T-helper 22 cell (primary cell): Measurements from ENCODE around the gene HEPN1.

Experiments
- DNase-seq: peaks from one replicate; pipeline ENCODE4 v3.0.0-alpha.2; 2020; ENCODE audit warnings: low read depth

Gene HEPN1

DNA sequence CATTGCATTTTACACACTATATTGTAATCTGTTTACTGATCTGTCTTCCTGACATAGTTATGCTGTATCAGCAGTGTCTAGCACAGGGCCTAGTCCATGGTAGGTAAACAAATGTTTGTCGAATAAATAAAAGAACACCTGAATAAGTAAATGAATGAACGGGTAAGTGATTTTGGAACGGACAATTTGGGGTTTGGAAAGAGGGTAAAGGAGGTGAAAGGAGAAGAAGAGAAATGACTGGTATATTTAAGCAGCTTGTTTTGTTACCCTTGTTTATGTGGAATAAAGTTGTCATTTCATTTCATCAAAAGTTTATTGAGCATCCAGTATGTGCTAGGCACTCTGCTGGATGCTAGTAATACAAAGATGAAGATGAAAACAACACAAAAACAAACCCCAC lies at the start of gene HEPN1:
Gene HEPN1 (plus strand): TSS at position 301 of the 400 bp plus-strand sequence.
- DNase-seq: no peak

DNA sequence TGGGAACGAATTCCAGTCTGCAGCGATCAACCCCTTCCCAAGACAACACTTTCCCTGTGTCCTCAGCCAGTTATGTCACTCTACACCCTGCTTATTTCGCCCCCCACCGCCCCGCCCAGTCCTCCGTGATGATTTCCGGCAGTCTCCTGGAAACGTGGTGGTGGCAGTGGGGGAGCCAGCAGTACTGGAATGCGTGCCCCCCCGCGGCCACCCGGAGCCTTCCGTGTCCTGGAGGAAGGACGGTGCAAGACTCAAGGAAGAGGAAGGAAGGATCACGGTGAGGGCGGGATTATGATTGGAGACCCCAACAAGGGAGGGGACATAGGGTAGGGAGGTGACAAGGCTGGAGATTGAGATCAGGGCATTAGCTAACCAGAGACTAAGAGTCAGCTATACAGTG lies 49.7 kb upstream of the HEPN1 start:
- no peak for DNase-seq

GRCh38 chr11:124869856-124870387 lies 49.1 kb upstream of the HEPN1 start:
- no peak for DNase-seq

DNA sequence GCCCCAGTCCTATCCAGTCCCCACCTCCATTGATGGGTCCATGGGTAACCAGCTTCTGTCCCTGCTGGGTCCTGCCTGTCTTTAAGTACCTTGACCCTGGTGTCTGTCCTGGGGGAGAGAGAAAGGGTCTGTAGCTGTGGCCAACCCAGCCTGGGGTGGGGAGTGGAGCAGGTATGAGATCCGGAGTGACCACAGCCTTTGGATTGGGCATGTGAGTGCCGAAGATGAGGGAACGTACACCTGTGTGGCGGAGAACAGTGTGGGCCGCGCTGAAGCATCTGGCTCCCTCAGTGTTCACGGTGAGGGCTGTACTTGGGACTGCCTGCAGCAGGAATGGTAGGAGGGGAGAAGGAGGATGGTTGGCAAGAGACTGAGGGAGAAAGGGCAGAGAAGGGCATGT lies 48.6 kb upstream of the HEPN1 start:
- no peak for DNase-seq

- no peak for DNase-seq
Observed at GRCh38 chr11:124872280-124872679, 46.8 kb upstream of the HEPN1 start.

- DNase-seq: no peak
Observed at GRCh38 chr11:124872741-124873140, 46.3 kb upstream of the HEPN1 start.

GRCh38 chr11:124873951-124874350 lies 45.1 kb upstream of the HEPN1 start:
- DNase-seq: no peak

DNA sequence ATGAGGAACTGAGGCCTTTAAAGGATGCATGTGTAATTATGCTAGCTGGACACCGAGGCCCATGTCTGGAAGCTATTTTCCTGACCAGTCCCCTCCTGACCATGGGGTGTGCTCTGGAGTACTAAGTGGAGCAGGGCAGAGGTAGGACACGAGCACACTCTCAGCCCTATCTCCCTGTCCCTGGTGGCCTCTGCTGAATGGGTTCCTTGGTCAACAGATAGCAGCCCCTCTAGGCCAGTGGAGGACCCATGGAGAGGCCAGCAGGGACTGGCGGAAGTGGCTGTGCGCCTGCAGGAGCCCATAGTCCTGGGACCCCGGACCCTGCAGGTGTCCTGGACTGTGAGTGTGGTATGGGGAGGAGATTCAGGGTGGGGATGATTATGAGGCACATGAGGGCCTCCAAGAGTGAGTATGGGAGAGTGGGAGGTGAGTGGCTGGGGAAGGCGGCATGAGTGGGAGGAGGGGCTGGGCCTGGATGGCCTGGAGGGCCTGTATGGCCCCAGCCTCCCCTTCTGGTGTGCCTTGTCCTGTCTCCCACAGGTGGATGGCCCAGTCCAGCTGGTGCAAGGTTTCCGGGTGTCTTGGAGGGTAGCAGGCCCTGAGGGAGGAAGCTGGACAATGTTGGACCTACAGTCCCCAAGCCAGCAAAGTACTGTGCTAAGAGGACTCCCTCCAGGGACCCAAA lies 44.3 kb upstream of the HEPN1 start:
- DNase-seq: no peak

DNA sequence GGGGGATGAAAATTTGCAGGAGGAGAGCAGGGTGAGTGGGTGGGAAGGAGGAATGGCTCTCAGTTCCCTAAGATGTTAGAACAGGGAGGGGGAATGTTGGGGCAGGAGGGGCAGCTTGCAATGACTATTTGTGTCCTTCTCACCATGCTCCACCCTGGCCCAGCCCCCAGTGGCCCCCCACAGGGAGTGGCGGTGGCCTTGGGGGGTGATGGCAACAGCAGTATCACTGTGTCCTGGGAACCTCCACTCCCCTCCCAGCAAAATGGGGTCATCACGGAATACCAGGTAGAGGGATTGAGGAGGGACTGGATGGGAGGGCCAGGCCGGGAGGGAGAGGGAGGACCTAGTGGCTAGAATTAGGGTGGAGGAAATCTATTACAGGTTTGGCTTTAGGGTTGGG lies 43.6 kb upstream of the HEPN1 start:
- no peak for DNase-seq

DNA sequence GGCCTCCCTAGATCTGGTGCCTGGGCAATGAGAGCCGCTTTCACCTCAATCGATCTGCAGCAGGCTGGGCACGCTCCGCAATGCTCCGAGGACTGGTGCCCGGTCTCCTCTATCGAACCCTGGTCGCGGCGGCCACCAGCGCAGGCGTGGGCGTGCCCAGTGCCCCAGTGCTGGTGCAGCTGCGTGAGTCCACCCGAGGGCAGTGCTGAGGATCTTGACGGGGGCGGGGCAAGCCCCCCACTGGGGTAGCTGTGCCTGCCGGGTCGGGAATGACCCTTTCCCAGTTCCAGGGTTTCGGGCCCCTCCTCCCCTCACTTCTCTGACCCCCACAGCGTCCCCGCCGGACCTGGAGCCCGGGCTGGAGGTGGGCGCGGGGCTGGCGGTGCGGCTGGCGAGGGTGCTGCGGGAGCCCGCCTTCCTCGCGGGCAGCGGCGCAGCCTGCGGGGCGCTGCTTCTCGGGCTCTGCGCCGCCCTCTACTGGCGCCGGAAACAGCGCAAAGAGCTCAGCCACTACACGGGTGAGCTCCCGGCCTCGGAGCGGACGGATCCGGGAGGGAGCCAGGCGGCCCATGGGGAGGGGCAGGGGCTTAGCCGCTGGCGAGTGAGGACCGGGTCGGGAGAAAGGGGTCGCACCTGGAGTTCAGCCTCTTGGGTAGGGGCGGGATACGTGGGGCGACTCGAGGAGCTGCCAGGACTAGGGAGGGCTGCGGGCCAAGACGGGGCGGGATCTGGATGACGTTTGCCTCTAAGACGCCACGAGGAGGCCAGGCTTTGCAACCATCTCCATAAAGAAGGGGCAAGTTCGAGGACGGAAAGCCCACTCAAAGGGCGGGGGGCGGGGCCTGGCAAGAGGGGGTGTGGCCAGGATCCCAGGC lies 42.9 kb upstream of the HEPN1 start:
- DNase-seq: peak; percentile 41

DNA sequence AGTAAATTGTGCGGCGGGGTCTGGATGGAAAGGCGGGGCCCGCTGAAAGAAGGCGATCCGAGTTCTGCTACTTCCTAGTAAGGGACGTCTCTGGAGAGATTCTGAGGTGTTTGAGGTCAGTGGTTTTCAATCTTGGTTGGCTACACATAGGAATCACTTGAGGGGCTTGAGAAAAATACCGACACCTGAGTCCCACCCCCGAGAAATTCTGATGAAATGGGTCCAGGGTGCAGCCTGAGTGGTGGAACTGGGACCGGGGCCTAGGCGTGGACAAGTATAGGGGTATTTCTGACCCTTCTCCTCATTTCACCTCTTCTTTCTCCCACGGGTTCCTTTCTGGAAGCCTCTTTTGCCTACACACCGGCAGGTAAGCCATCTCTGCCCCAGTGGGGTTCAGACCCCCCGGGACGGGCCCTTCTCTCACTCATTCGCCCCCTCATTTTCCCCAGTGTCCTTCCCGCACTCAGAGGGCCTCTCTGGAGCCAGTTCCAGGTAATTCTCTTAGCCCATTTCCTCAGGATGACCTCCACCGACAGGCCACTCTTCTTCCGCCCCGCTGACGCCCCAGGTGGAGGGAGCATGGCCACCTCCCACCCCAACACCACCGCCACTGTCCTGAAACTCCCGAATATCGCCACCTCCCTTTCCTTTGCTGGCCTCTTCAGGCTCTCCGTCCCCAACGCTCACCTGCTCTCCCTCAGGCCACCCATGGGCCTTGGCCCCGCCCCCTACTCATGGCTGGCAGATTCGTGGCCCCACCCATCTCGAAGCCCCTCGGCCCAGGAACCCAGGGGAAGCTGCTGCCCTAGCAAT lies 42.0 kb upstream of the HEPN1 start:
- DNase-seq: no peak

DNA sequence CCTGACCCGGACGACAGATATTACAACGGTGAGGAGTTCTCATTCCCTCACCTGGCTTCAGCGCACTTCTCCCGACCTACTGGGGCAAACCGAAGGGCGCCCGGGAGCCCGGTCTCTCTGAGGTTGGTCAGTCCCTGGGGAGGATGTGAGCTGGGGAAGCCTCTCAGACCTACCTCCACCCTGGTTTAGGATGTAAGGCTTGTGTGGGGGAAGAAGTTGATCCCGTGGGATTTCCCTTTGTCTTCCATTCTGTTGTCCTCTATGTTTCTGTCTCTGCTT lies 41.5 kb upstream of the HEPN1 start:
- DNase-seq: no peak

DNA sequence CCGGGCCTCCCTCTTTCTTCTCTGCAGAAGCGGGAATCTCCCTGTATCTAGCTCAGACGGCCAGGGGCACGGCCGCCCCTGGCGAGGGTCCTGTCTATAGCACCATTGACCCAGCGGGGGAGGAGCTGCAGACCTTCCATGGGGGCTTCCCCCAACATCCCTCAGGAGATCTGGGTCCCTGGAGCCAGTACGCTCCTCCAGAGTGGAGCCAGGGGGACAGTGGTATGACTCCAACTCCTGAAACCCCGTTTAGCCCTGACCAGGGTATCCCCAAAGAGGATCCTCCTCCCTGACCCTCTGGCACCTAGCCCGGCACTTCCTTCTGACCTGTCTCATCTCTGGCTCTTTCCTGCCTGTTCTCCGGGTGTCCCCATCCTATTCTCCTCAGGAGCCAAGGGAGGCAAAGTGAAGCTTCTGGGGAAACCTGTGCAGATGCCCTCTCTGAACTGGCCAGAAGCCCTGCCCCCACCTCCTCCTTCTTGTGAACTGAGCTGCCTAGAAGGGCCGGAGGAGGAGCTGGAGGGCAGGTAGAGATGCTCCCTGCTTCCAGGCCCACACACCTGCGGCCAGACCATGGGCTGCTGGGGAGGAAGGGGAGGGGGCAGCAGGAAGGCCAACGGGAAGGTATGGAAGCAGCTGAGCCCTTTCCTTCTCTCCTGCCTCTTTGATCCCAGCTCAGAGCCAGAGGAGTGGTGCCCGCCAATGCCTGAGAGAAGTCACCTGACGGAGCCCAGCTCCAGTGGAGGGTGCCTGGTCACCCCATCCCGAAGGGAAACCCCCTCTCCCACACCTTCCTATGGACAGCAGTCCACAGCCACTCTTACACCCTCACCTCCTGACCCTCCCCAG lies 40.9 kb upstream of the HEPN1 start:
- DNase-seq: no peak

GRCh38 chr11:124878759-124879492 lies 40.1 kb upstream of the HEPN1 start:
- DNase-seq: no peak

DNA sequence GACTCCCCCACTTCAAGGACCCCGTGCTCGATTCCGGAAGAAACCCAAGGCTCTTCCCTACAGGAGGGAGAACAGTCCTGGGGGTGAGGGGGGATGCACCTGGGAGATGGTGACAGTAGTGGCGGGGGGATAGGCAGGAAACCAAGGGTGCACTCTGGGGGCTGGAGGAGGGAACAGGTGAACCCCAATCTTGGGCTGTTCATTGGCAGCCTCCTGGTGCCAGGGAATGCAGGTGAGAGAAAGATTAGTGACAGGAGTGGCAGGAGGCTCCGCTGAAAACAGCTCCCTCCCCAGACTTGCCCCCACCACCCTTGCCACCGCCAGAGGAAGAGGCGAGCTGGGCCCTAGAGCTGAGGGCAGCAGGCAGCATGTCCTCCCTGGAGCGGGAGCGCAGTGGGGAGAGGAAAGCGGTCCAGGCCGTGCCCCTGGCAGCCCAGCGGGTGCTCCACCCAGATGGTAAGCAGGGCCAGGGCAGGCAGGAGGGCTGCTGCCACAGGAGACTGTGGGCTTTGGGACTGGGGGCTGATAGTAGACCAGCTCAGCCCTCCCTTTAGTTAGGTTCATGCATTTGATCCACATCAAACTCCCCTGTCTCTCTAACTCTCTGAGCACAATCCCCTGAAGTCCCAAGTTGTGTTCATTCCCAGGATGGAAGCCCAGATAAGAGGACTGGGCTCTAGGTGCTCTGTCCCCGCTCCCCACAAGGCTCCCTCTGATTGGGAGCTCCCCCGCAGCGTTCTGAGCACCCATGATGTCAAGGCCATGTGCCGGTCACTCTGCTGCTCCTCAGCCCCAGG lies 39.4 kb upstream of the HEPN1 start:
- DNase-seq: no peak

GRCh38 chr11:124880290-124880611 lies 38.8 kb upstream of the HEPN1 start:
- DNase-seq: no peak

DNA sequence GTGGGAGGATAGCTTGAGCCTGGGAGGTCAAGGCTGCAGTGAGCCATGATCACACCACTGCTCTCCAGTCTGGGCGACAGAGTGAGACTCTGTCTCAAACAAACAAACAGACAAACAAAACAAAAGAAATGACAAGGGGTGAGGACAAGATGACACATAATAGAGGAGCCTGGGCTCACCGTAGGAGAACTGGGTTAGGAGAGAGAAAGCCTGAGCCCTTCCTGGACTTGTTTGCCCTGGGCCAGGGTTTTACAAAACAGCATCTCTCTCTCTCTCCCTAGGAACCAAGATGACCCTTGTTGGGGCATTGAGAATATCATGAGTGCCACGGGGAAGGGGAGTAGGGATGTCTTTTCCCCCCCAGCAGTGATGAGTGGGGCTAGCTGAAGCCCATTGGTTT lies 38.1 kb upstream of the HEPN1 start:
- no peak for DNase-seq

DNA sequence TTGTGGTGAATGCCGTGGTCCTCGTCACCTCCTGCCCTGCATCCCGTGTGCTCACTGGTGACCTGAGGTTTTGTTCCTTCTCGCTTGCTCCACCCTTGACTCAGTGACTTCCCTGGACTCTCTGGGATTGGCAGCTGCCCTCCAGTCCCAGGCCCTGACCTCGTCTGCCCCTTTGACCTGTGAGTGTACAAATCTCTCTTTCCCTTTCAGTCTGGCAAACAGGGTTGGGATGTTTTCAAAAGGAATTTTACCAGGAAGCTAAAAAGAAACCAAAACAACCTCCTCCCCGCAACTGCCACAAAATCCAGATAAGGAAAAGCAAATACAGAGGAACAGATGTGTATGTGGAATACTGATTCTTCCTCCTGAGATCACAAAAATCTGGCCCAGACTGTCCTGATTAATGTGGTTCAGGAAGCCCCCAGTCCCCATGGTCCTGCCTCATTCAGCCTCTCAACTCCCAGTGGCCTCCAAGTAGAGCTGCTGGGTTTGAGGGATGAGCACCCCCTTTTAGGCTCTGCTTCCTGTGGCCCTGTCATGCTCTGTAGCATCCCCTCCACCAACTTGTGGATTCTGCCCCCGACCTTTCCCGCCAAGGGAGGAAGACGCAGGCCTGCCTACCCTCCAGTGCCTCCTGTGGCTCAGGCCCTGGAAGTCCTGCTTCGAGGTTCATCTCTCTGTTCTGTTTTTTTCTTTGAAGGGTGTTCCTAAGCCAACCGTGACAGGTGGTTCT lies 36.5 kb upstream of the HEPN1 start:
- no peak for DNase-seq

- no peak for DNase-seq
Observed at GRCh38 chr11:124884340-124884739, 34.7 kb upstream of the HEPN1 start.
